Endothelial cell of umbilical vein (primary cell): ENCODE measurements around the gene ANKRD27. TPM values are rescaled to one million over a fixed set of nuclear protein-coding genes. Genes with fewer than 3 reads are reported as not detected.

Experiments used
- BruUV-seq: library from RNA; stranded (reverse); fragments of 400-500 nt; replicated peaks from 2 replicates; lab custom pipeline; 2021; lab: Mats Ljungman, UMichigan
- CTCF ChIA-PET: fragments of 300-600, 350-600 bp; sonication (Branson Sonifier 250); formaldehyde crosslinking; loops from one replicate; lab custom pipeline; 2021; ENCODE audit warnings: antibody characterized with exemption, inconsistent platforms; lab: Charles Lee
- POLR2A ChIA-PET: fragments of 300-600, 350-600 bp; sonication (Branson Sonifier 250); formaldehyde crosslinking; loops from one replicate; lab custom pipeline; 2021; ENCODE audit warnings: antibody characterized with exemption, inconsistent platforms; lab: Charles Lee
- DNase-seq: peaks from one replicate; pipeline ENCODE4 v3.0.0-alpha.2; 2011; ENCODE audit warnings: low read depth, low spot score
- FAIRE-seq: peaks from 2 replicates; lab custom pipeline; 2011; peaks lifted over from hg19 to GRCh38; lab: Jason Lieb, UNC
- H2AFZ ChIP-seq: 2 replicates; pipeline ENCODE4 v1.6.0; 2012; ENCODE audit warnings: low read depth, low read length, control low read depth, inconsistent platforms
- H3K27ac ChIP-seq: 2 replicates; pipeline ENCODE4 v1.5.1; 2011; ENCODE audit warnings: low read depth, mild to moderate bottlenecking, control low read depth, low read length, moderate library complexity; ENCODE audit not compliant: insufficient read depth
- H3K27me3 ChIP-seq, 2 experiments: 2 replicates each; pipeline versions ENCODE4 v1.6.0 to v1.6.1; 2011; ENCODE audit warnings: low read length in 2 of 2, mixed read lengths in 1 of 2; ENCODE audit not compliant: control insufficient read depth in 2 of 2, insufficient read depth in 2 of 2
- H3K36me3 ChIP-seq, 2 experiments: 2 replicates in 1 of 2; 3 replicates in 1 of 2; pipeline ENCODE4 v1.5.1; 2011; ENCODE audit warnings: low read length in 2 of 2, mild to moderate bottlenecking in 1 of 2, moderate library complexity in 1 of 2; ENCODE audit not compliant: control insufficient read depth in 2 of 2, insufficient read depth in 2 of 2; ENCODE audit errors: extremely low read depth in 1 of 2
- H3K4me1 ChIP-seq: 3 replicates; pipeline ENCODE4 v1.5.1; 2011; ENCODE audit warnings: mild to moderate bottlenecking, low read length; ENCODE audit not compliant: control insufficient read depth, insufficient read depth; ENCODE audit errors: extremely low read depth
- H3K4me2 ChIP-seq: 2 replicates; pipeline ENCODE4 v1.6.1; 2011; ENCODE audit warnings: low read length, control low read depth, mixed read lengths; ENCODE audit not compliant: insufficient read depth
- H3K4me3 ChIP-seq, 3 experiments: fragments of 200-600 bp in 1 of 3; sonication (generic), shearing (Covaris generic) in 1 of 3; replicated peaks in 1 of 3; 2 replicates each; pipeline ENCODE4 v1.5.1; 2011 to 2016; ENCODE audit warnings: control low read depth in 3 of 3, low read length in 3 of 3, mild to moderate bottlenecking in 2 of 3, inconsistent platforms in 1 of 3, low read depth in 1 of 3, moderate library complexity in 1 of 3; ENCODE audit not compliant: insufficient read depth in 1 of 3
- H3K79me2 ChIP-seq: 2 replicates; pipeline ENCODE4 v1.6.0; 2012; ENCODE audit warnings: low read length, inconsistent platforms; ENCODE audit not compliant: control insufficient read depth, insufficient read depth
- H3K9ac ChIP-seq: replicated peaks from 2 replicates; pipeline ENCODE3; 2011; ENCODE audit warnings: low read length, control low read depth; ENCODE audit not compliant: insufficient read depth; ENCODE audit errors: extremely low read depth
- H3K9me1 ChIP-seq: replicated peaks from 3 replicates; pipeline ENCODE4 v1.6.0; 2011; ENCODE audit warnings: mild to moderate bottlenecking, low read length; ENCODE audit not compliant: control insufficient read depth, insufficient read depth; ENCODE audit errors: extremely low read depth
- H3K9me3 ChIP-seq: replicated peaks from 2 replicates; pipeline ENCODE4 v1.5.1; 2012; ENCODE audit warnings: low read length, inconsistent platforms; ENCODE audit not compliant: control insufficient read depth, insufficient read depth
- H4K20me1 ChIP-seq: replicated peaks from 2 replicates; pipeline ENCODE3; 2011; ENCODE audit warnings: mild to moderate bottlenecking, low read length; ENCODE audit not compliant: control insufficient read depth, insufficient read depth; ENCODE audit errors: extremely low read depth
- CTCF ChIP-seq, 2 donors: IDR thresholded peaks; 1 replicate in 1 of 2; 2 replicates in 1 of 2; pipeline ENCODE4 v1.5.1; 2011; ENCODE audit warnings: low read length in 2 of 2, mild to moderate bottlenecking in 2 of 2, moderate library complexity in 2 of 2, control low read depth in 1 of 2, inconsistent platforms in 1 of 2, low read depth in 1 of 2; ENCODE audit not compliant: insufficient read depth in 1 of 2; ENCODE audit errors: extremely low read depth in 1 of 2
- EZH2 ChIP-seq: IDR thresholded peaks from 2 replicates; pipeline ENCODE4 v1.6.1; 2012; ENCODE audit warnings: borderline replicate concordance, low read depth, mild to moderate bottlenecking, moderate library complexity, low read length, inconsistent platforms; ENCODE audit not compliant: severe bottlenecking
- FOS ChIP-seq: IDR thresholded peaks from 2 replicates; pipeline ENCODE4 v1.6.1; 2011; ENCODE audit warnings: mild to moderate bottlenecking, low read length, moderate library complexity, borderline replicate concordance; ENCODE audit not compliant: insufficient read depth
- GATA2 ChIP-seq: IDR thresholded peaks from 2 replicates; pipeline ENCODE4 v1.7.0; 2011; ENCODE audit warnings: low read depth, mild to moderate bottlenecking, moderate library complexity, mixed read lengths, low read length; ENCODE audit not compliant: insufficient read length, insufficient read depth
- JUN ChIP-seq: IDR thresholded peaks from 2 replicates; pipeline ENCODE4 v1.6.1; 2011; ENCODE audit warnings: borderline replicate concordance, low read depth; ENCODE audit not compliant: insufficient read length, insufficient read depth
- MYC ChIP-seq: IDR thresholded peaks from one replicate; pipeline ENCODE4 v1.6.1; 2011; ENCODE audit warnings: mild to moderate bottlenecking, low read depth, low read length
- POLR2A ChIP-seq: IDR thresholded peaks from 2 replicates; pipeline ENCODE4 v1.6.1; 2012; ENCODE audit warnings: low read depth, mild to moderate bottlenecking, control low read depth, low read length
- POLR2AphosphoS5 ChIP-seq: IDR thresholded peaks from 2 replicates; pipeline ENCODE4 v1.6.1; 2012; ENCODE audit warnings: low read depth, mild to moderate bottlenecking, control low read depth, low read length, moderate library complexity; ENCODE audit not compliant: insufficient read depth
- dilution Hi-C: fragments of 300-500 bp; cut with MboI; formaldehyde crosslinking; loops from one replicate; pipeline ENCODE4 v1.15.0; 2019; ENCODE audit warnings: low sequenced_read_pairs; ENCODE audit not compliant: extremely low pct_ligation_motif_present
- intact Hi-C: fragments of 100-400 bp; cut with micrococcal nuclease; formaldehyde crosslinking; loops from one replicate; pipeline ENCODE4 v1.10.0; 2022
- polyA plus RNA-seq, 4 experiments: library from polyadenylated mRNA; depleted of rRNA in 3 of 4; stranded (reverse) in 3 of 4; unstranded in 1 of 4; fragments of >200 nt; gene quantifications; 2 replicates each; pipeline versions ENCODE4 v1.2.1 to v1.2.3, GENCODE V29; 2011 to 2012; ENCODE audit warnings: missing spikeins in 1 of 4
- total RNA-seq: library from RNA; stranded (reverse); gene quantifications from 2 replicates; pipeline ENCODE4 v1.2.3, GENCODE V29; 2021
- TF ChIP-seq, protein P1 (sequence below): IDR thresholded peaks from 2 replicates; pipeline ENCODE4 v1.6.1; 2011; ENCODE audit not compliant: insufficient read depth, insufficient read length

The ANKRD27 gene
- total and polyA plus RNA-seq, 2 donors (not counting 3 experiments of a cell fraction or from before 2014, with no cell fraction given): 18.3 to 37.4 TPM

DNA sequence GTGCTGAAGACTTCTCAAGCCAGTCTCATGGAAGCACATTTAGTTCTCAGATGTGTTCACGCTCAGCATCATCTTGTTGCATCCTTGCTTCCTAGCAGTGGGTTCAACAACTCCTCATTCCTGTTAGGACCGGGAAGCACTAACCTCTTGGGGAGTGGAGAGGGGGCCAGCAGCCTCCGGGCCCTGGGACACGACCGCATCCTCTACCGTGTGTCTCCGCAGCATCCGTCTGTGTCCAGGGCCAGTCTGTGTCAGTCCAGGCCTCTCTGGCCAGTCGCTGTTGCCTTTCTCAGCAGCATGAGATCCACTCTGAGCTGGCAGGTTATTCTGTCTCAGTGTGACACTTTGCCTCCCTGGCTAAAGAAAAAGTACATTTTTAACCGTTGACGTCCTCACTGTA, 77.0 kb downstream of the ANKRD27 start:
- Histone ChIP-seq H3K36me3 (peaks cover 13 to 18% of the 10 kb centered on the region in 2 experiments), H3K9me3 (no peaks in the 10 kb centered on the region), H3K27me3 (no peaks in the 10 kb centered on the region), H3K4me1 (no peaks in the 10 kb centered on the region), H4K20me1 (no peaks in the 10 kb centered on the region), H3K27ac (no peak overlapping the region), H3K9ac (no peak overlapping the region), H2AFZ (no peak overlapping the region), H3K4me2 (no peak overlapping the region), H3K9me1 (no peaks in the 10 kb centered on the region), H3K4me3 (no peak overlapping the region), H3K79me2 (no peaks in the 10 kb centered on the region)
- intact Hi-C loops: no loop called here
- no TSS peak for BruUV-seq
- TF ChIP-seq POLR2AphosphoS5 (no peak), EZH2 (no peak), POLR2A (no peak), JUN (no peak), GATA2 (no peak), MYC (no peak), CTCF (IDR thresholded peaks at IDR 0.05; ENCODE audit: extremely low read depth in 1 of 2, insufficient read depth in 1 of 2, low read depth in 1 of 2, low read length in 2 of 2) (no peak), FOS (no peak)
- TF ChIP-seq, protein P1, sequence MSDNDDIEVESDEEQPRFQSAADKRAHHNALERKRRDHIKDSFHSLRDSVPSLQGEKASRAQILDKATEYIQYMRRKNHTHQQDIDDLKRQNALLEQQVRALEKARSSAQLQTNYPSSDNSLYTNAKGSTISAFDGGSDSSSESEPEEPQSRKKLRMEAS: no peak
- ChIA-PET CTCF (interaction anchor here (1.2 kb wide), 1 partner anchor 1931 kb away, joined by 3 read pairs; no protein-coding TSS in a partner anchor), POLR2A (no interaction called here)
- dilution Hi-C loops: no loop called here
- DNase-seq (no peak), FAIRE-seq (no peak)
